CD4-positive, alpha-beta T cell treated with Interleukin-17A for 4 hours (primary cell): ENCODE measurements around the gene VSTM2L.
"Not testable (repeated sequence)": the region's sequence is repeated elsewhere in the genome, so short reads cannot be mapped to it uniquely, and the experiment has no call there.

Experiments
- DNase-seq: peaks from one replicate; pipeline ENCODE4 v3.0.0-alpha.2; 2020; ENCODE audit warnings: mixed read lengths

VSTM2L gene, protein sequence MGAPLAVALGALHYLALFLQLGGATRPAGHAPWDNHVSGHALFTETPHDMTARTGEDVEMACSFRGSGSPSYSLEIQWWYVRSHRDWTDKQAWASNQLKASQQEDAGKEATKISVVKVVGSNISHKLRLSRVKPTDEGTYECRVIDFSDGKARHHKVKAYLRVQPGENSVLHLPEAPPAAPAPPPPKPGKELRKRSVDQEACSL

GRCh38 chr20:37902504-37903313, at the start of gene VSTM2L:
VSTM2L (plus strand) TSS chr20:37903127; CDS start chr20:37903351, 224 bp downstream.
- no peak for DNase-seq

- DNase-seq = no peak
Observed at GRCh38 chr20:37853823-37854375, 49.0 kb upstream of the VSTM2L start.

DNA sequence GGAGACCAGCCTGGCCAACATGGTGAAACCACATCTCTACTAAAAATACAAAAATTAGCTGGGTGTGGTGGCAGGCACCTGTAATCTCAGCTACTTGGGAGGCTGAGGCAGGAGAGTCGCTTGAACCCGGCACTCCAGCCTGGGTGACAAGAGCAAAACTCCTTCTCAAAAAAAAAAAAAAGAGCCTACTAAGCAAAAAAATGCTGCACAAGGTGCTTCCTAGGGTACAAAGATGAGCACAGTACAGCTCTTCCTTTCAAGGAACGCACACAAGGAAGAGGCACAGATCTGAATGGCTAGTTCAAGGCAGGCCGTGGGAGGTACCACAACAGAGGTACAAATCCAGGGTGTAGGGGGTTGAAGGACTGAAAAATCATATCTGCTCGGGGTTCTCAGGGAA, 46.9 kb upstream of the VSTM2L start:
- not testable (repeated sequence) for DNase-seq

DNA sequence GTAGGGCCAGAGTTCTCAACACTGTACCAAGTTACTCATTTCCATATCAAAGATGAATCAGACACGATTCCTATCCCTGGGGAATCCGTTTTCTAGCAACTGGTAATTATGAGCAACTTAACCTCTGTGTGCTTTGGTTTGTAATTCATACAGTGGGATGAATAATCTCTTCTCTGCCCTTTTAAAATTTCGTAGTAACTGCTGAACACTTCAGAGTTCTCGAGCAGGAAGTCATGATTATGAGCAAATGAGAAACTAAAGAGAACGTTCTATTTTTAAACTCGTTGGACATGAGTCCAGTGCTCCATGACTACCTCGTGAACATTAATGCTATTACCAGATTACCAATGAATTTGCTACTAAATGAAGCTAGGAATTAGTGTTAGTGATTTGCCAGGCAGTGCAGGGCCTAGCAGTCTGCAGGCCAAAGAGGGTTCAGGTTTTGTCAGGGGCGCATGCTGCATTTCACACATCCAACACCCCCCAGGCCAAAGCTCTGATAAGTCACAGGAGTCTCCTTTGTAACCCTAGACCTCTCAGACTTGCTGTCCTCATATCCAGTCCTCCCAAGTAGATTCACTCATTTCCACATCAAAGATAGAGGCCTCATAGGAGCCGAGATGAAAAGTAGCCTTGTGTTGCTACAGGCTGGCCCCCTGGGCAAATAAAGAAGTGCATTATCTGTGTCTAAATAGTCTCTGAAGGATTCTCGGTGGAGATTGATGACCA, 45.8 kb upstream of the VSTM2L start:
- DNase-seq = no peak

DNA sequence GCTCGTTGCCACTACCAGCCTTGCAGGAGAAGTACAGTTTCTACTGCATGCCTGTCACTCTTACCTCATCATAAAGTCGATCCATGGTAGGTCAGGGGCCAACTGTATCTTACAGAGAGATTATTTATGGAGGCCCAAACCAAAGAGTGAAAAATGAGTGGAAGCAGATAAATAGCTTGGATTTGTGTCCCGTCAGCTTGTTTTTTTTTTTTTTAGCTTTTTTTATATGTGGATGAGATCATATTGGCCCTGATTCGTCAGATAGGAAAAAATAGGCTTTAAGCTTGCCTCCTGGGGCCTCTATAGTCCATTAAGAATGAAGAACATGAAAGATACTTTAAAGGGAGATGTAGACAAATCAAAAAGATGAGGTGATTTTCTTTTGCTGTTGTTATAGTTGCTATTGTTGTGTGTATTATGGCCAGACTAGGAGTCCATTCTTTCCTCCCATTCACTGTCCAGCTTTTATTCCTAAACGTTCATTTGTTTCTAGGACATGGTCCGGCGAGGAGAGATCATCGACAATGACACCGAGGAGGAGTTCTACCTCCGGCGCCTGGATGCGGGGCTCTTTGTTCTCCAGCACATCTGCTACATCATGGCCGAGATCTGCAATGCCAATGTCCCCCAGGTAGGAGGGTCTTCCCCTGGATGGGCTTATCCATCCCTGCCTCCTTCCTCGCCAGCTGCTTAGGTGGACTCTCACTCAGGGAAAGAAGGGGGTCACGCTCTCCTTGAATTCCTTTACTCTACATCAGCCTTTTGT, 43.3 kb upstream of the VSTM2L start:
- no peak for DNase-seq

DNA sequence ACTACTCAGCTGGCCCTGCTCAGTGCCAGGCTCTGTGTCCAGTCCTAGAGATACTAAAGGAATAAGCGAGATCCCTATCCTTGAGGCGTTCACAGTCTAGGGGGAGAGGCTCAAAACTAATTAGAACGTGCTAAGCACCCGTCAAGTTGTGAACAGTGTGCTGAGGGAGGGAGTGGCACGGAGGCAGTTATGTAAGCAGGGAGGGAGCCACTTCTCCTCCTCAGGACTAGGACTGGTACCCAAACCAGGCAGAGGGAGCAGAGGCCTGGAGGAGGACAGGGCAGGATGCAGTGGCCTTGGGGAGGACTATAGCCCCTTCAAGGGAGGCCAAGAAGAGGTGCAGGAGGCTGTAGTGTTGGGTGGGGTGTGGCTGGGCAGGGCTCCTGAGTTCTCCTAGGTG, 39.6 kb upstream of the VSTM2L start:
- DNase-seq = no peak

DNA sequence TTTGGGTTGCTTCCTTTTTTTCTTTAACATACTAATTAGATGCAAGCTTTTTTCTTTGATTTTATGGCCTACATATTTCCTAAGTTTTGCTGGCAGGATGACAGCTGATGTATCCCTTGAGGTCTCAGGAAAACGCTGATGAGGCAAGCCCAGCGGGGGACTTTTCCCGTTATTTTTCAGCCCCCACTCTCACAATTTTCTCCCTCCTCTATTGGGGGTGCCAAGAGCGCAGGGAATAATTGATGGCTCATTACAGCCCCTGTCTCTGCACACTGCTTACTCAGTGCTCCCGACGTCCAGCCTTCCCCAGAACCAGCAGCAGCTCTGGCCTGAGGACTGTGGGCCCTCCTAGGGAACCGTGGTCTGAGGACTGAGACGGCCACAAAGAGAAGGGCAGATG, 38.6 kb upstream of the VSTM2L start:
- DNase-seq = no peak

DNA sequence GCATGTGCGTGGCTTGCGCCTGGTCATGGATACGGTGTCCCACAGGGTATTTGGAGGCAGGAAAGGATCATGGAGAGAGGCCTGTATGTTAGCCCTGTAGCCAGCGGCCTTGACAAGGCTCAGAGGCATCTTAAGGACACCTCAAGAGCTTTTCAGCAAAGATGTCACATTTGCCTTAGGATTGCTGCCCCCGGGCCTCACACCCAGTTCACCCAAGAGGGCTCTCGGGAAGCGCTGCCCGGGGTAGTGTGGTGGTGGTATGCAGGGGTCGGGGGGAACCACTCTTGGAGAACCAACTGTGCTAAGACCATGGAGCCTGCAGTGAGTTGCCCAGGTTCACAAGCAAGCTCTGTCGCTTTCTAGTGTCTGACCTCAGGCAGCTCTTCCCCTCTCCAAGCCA, 36.9 kb upstream of the VSTM2L start:
- DNase-seq = no peak

GRCh38 chr20:37867289-37868195, 35.4 kb upstream of the VSTM2L start:
- DNase-seq = no peak

GRCh38 chr20:37868851-37869333, 34.0 kb upstream of the VSTM2L start:
- DNase-seq = no peak

GRCh38 chr20:37869334-37869861, 33.5 kb upstream of the VSTM2L start:
- no peak for DNase-seq

- no peak for DNase-seq
Observed at GRCh38 chr20:37870294-37870693, 32.6 kb upstream of the VSTM2L start.

GRCh38 chr20:37871751-37872150, 31.2 kb upstream of the VSTM2L start:
- DNase-seq = no peak

DNA sequence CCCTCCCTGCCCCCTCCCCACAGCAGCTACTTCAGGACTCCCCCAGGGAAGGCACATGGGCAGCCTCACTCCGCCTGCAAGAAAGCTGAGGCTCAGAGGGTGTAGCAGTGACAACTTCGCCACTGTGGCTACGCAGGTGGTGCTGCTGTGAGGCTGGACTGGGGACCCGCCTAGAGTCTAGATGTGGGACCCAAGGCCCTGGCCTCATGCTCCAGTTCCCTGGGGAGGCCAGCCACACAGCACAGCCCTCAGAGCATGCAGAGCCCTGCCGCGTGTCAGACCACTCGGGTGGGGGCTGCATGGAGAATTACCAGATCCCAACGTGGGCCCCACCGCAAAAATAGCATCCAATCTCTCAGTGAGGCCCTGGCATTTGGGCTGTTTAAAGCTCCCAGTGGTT, 30.8 kb upstream of the VSTM2L start:
- no peak for DNase-seq

- DNase-seq = no peak
Observed at GRCh38 chr20:37873884-37874283, 29.0 kb upstream of the VSTM2L start.

GRCh38 chr20:37875460-37876175, 27.3 kb upstream of the VSTM2L start:
- DNase-seq = no peak

GRCh38 chr20:37876863-37877262, 26.1 kb upstream of the VSTM2L start:
- no peak for DNase-seq

DNA sequence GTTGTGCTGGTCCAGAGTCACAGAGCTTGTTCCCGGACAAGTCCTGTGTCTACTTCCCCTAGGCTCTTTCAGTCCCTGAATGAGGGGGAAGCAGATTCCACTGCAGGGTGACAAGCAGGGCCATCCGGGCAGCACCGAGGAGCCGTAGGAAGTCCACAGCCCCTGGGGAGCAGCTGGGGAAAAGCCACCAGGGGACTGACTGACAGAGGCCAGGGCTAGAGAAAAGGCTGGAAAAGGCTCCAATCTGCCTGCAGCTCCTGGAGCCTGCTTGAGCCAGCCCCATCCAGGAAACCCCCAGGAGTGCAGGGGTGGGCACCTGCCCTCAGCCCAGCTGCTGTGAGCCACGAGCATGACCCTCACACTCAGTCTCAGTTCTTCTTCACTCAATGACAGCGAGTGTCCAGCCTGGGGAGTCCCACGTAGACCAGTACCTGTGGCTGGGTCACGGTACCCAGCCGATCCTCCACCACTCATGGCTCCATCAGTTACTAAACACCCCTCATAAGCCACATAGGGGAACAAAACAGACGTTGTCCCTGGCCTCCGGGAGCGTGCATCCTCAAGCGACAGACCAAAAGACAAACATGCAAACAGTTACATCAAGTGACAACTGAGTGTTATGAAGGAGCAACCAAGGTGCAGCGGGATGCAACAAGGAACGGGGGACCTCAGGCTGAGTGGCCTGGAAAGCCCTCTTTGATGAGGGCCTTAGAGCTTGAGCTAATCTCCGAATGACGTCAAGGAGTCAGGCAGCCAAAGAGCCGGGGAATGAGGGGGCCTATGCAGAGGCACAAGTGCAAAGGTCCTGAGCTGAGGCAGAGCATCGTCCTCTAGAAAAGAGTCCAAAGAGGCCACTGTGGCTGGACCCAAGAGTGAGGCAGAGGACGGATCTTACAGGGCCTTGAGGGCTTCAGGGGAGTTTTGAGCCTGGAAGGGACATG, 24.8 kb upstream of the VSTM2L start:
- no peak for DNase-seq
